Measurements from ENCODE around the gene SOS1. TPM values are rescaled to one million over a fixed set of nuclear protein-coding genes. Genes with fewer than 3 reads are reported as not detected.

The SOS1 gene
- total RNA-seq, 1 donor from 2014 or later = 20.6 TPM

- no peak for TF ChIP-seq CTCF (IDR thresholded peaks at IDR 0.05; ENCODE audit: borderline replicate concordance)
- H3K4me3 ChIP-seq = no peak overlapping the region
- DNase-seq = no peak
- H3K9me3 ChIP-seq (replicated peaks) = no peaks in the 10 kb centered on the region
- peaks cover 5% of the 10 kb centered on the region for H3K4me1 ChIP-seq
- no peak overlapping the region for H3K27ac ChIP-seq (replicated peaks)
- intact Hi-C loops (cut with micrococcal nuclease) = no loop called here
- no peaks in the 10 kb centered on the region for H3K27me3 ChIP-seq (ENCODE audit: low read depth)
- H3K36me3 ChIP-seq = peaks cover 7% of the 10 kb centered on the region
These were observed 141.9 kb downstream of the SOS1 start for GRCh38 chr2:38978908-38979307.

GRCh38 chr2:38978296-38978903, 142.5 kb downstream of the SOS1 start:
- TF ChIP-seq CTCF (IDR thresholded peaks at IDR 0.05; ENCODE audit: borderline replicate concordance) = no peak
- Histone ChIP-seq H3K9me3 (replicated peaks) (no peaks in the 10 kb centered on the region), H3K27ac (replicated peaks) (no peak overlapping the region), H3K27me3 (ENCODE audit: low read depth) (no peaks in the 10 kb centered on the region), H3K4me1 (peaks cover 5% of the 10 kb centered on the region), H3K36me3 (peaks cover 2% of the 10 kb centered on the region), H3K4me3 (no peak overlapping the region)
- intact Hi-C loops (cut with micrococcal nuclease) = no loop called here
- no peak for DNase-seq

GRCh38 chr2:38977047-38977446, 143.8 kb downstream of the SOS1 start:
- peaks cover 9% of the 10 kb centered on the region for H3K4me1 ChIP-seq
- intact Hi-C loops (cut with micrococcal nuclease) = no loop called here
- no peaks in the 10 kb centered on the region for H3K36me3 ChIP-seq
- no peak overlapping the region for H3K4me3 ChIP-seq
- H3K9me3 ChIP-seq (replicated peaks) = no peaks in the 10 kb centered on the region
- TF ChIP-seq CTCF (IDR thresholded peaks at IDR 0.05; ENCODE audit: borderline replicate concordance) = no peak
- no peak overlapping the region for H3K27ac ChIP-seq (replicated peaks)
- no peak for DNase-seq
- no peaks in the 10 kb centered on the region for H3K27me3 ChIP-seq (ENCODE audit: low read depth)

GRCh38 chr2:38975042-38975441, 145.8 kb downstream of the SOS1 start:
- H3K9me3 ChIP-seq (replicated peaks) = no peaks in the 10 kb centered on the region
- no peak overlapping the region for H3K27ac ChIP-seq (replicated peaks)
- DNase-seq = no peak
- no peaks in the 10 kb centered on the region for H3K27me3 ChIP-seq (ENCODE audit: low read depth)
- H3K4me1 ChIP-seq = peaks cover 9% of the 10 kb centered on the region
- intact Hi-C loops (cut with micrococcal nuclease) = no loop called here
- H3K4me3 ChIP-seq = no peak overlapping the region
- TF ChIP-seq CTCF (IDR thresholded peaks at IDR 0.05; ENCODE audit: borderline replicate concordance) = no peak
- no peaks in the 10 kb centered on the region for H3K36me3 ChIP-seq

GRCh38 chr2:38973266-38973665, 147.6 kb downstream of the SOS1 start:
- intact Hi-C loops (cut with micrococcal nuclease) = no loop called here
- peaks cover 9% of the 10 kb centered on the region for H3K4me1 ChIP-seq
- no peak overlapping the region for H3K4me3 ChIP-seq
- H3K9me3 ChIP-seq (replicated peaks) = no peaks in the 10 kb centered on the region
- no peaks in the 10 kb centered on the region for H3K36me3 ChIP-seq
- H3K27ac ChIP-seq (replicated peaks) = no peak overlapping the region
- DNase-seq = no peak
- TF ChIP-seq CTCF (IDR thresholded peaks at IDR 0.05; ENCODE audit: borderline replicate concordance) = no peak
- no peaks in the 10 kb centered on the region for H3K27me3 ChIP-seq (ENCODE audit: low read depth)
